ENCODE data around the gene OPN3. TPM values are rescaled to one million over a fixed set of nuclear protein-coding genes. Genes with fewer than 3 reads are reported as not detected.

OPN3 gene
- total and polyA plus RNA-seq, 2 donors (not counting 1 experiment from before 2014, with no cell fraction given), result 21.0 to 29.6 TPM

GRCh38 chr1:241622669-241623068, 17.5 kb downstream of the OPN3 start:
- Histone ChIP-seq H3K79me2 (ENCODE audit: control insufficient read depth, insufficient read depth, low read length) (no peaks in the 10 kb centered on the region), H4K20me1 (ENCODE audit: control insufficient read depth, insufficient read depth, low read length, poor library complexity, severe bottlenecking) (no peaks in the 10 kb centered on the region), H3K36me3 (replicated peaks in 1 of 2; ENCODE audit: control extremely low read depth in 1 of 2, control insufficient read depth in 1 of 2, extremely low read depth in 1 of 2, insufficient read depth in 2 of 2, low read length in 1 of 2) (peaks cover 0 to 11% of the 10 kb centered on the region in 2 experiments), H3K27me3 (replicated peaks in 1 of 4; ENCODE audit: control extremely low read depth in 1 of 4, control insufficient read depth in 3 of 4, insufficient read depth in 4 of 4, low read length in 3 of 4) (no peaks in the 10 kb centered on the region), H3K4me2 (replicated peaks; ENCODE audit: low read depth, low read length, poor library complexity, severe bottlenecking) (no peak overlapping the region), H3K4me3 (ENCODE audit: control extremely low read depth in 1 of 5, extremely low read depth in 1 of 5, insufficient read depth in 1 of 5, low read depth in 2 of 5, low read length in 4 of 5) (no peak overlapping the region), H3K27ac (ENCODE audit: low read length in 2 of 2) (no peak overlapping the region), H3K4me1 (ENCODE audit: control insufficient read depth in 2 of 2, insufficient read depth in 2 of 2, low read length in 2 of 2) (peaks cover 5 to 6% of the 10 kb centered on the region in 2 donors), H3K9ac (ENCODE audit: low read length) (no peak overlapping the region), H3K9me3 (ENCODE audit: control extremely low read depth in 1 of 3, control insufficient read depth in 2 of 3, insufficient read depth in 1 of 3, low read length in 2 of 3) (no peaks in the 10 kb centered on the region), H2AFZ (ENCODE audit: insufficient read depth, low read depth, low read length, poor library complexity, severe bottlenecking) (no peak overlapping the region)
- no peaks in the 10 kb centered on the region for H3K9me3 Mint-ChIP-seq (ENCODE audit: insufficient read depth)
- TF ChIP-seq CTCF (IDR thresholded peaks at IDR 0.05) (no peak), EZH2 (IDR thresholded peaks at IDR 0.05; ENCODE audit: borderline replicate concordance, insufficient read depth, low read depth, low read length, poor library complexity, severe bottlenecking) (no peak)
- intact Hi-C loops (cut with micrococcal nuclease), result no loop called here
- peaks cover 20% of the 10 kb centered on the region for H3K4me1 Mint-ChIP-seq
- H3K27ac Mint-ChIP-seq, result no peak overlapping the region
- ATAC-seq (ENCODE audit: low read depth), result no peak
- WGBS (ENCODE audit: insufficient coverage), result 100% methylated on average over 2 of the region's 5 CpGs
- DNase-seq, result no peak
- ChIA-PET POLR2A (no interaction called here), CTCF (interaction anchor here (0.6 to 2.2 kb wide), 2 partner anchors 12 to 20 kb away, joined by 4 to 7 read pairs; no protein-coding TSS in a partner anchor)
- no peak overlapping the region for H3K4me3 Mint-ChIP-seq
- no peaks in the 10 kb centered on the region for H3K27me3 Mint-ChIP-seq

GRCh38 chr1:241617426-241617825, 22.7 kb downstream of the OPN3 start:
- no peaks in the 10 kb centered on the region for H3K27me3 ChIP-seq (replicated peaks in 1 of 4; ENCODE audit: control extremely low read depth in 1 of 4, control insufficient read depth in 3 of 4, insufficient read depth in 4 of 4, low read length in 3 of 4)
- Mint-ChIP-seq H3K27me3 (no peaks in the 10 kb centered on the region), H3K4me1 (peaks cover 12% of the 10 kb centered on the region), H3K27ac (no peak overlapping the region), H3K9me3 (ENCODE audit: insufficient read depth) (no peaks in the 10 kb centered on the region), H3K4me3 (no peak overlapping the region)
- H3K79me2 ChIP-seq (ENCODE audit: control insufficient read depth, insufficient read depth, low read length), result no peaks in the 10 kb centered on the region
- H3K4me1 ChIP-seq (ENCODE audit: control insufficient read depth in 2 of 2, insufficient read depth in 2 of 2, low read length in 2 of 2), result no peaks in the 10 kb centered on the region
- H3K27ac ChIP-seq (ENCODE audit: low read length in 2 of 2), result no peak overlapping the region
- TF ChIP-seq CTCF (IDR thresholded peaks at IDR 0.05), result no peak
- no peak for TF ChIP-seq EZH2 (IDR thresholded peaks at IDR 0.05; ENCODE audit: borderline replicate concordance, insufficient read depth, low read depth, low read length, poor library complexity, severe bottlenecking)
- H2AFZ ChIP-seq (ENCODE audit: insufficient read depth, low read depth, low read length, poor library complexity, severe bottlenecking), result no peak overlapping the region
- 90% methylated on average over 2 of the region's 7 CpGs for WGBS (ENCODE audit: insufficient coverage)
- ChIA-PET POLR2A (no interaction called here), CTCF (interaction anchor here (1.0 to 2.9 kb wide), 3 partner anchors 8 to 12 kb away, joined by 3 to 14 read pairs (median 4); no protein-coding TSS in a partner anchor)
- DNase-seq, result no peak
- intact Hi-C loops (cut with micrococcal nuclease), result no loop called here
- no peaks in the 10 kb centered on the region for H4K20me1 ChIP-seq (ENCODE audit: control insufficient read depth, insufficient read depth, low read length, poor library complexity, severe bottlenecking)
- no peak overlapping the region for H3K4me2 ChIP-seq (replicated peaks; ENCODE audit: low read depth, low read length, poor library complexity, severe bottlenecking)
- H3K9ac ChIP-seq (ENCODE audit: low read length), result no peak overlapping the region
- no peaks in the 10 kb centered on the region for H3K9me3 ChIP-seq (ENCODE audit: control extremely low read depth in 1 of 3, control insufficient read depth in 2 of 3, insufficient read depth in 1 of 3, low read length in 2 of 3)
- H3K36me3 ChIP-seq (replicated peaks in 1 of 2; ENCODE audit: control extremely low read depth in 1 of 2, control insufficient read depth in 1 of 2, extremely low read depth in 1 of 2, insufficient read depth in 2 of 2, low read length in 1 of 2), result peaks cover 0 to 7% of the 10 kb centered on the region in 2 experiments
- no peak overlapping the region for H3K4me3 ChIP-seq (ENCODE audit: control extremely low read depth in 1 of 5, extremely low read depth in 1 of 5, insufficient read depth in 1 of 5, low read depth in 2 of 5, low read length in 4 of 5)
- ATAC-seq (ENCODE audit: low read depth), result no peak

Measured in B cell (primary cell).